Activated CD8-positive, alpha-beta memory T cell treated with anti-CD3 and anti-CD28 coated beads for 1 hour (primary cell): ENCODE data around the gene RIC8B.

Experiments
- DNase-seq, 2 donors: peaks; one replicate each; pipeline ENCODE4 v3.0.0-alpha.2; 2020; ENCODE audit warnings: low read depth in 1 of 2; ENCODE audit errors: extremely low read depth in 1 of 2

Gene RIC8B

DNA sequence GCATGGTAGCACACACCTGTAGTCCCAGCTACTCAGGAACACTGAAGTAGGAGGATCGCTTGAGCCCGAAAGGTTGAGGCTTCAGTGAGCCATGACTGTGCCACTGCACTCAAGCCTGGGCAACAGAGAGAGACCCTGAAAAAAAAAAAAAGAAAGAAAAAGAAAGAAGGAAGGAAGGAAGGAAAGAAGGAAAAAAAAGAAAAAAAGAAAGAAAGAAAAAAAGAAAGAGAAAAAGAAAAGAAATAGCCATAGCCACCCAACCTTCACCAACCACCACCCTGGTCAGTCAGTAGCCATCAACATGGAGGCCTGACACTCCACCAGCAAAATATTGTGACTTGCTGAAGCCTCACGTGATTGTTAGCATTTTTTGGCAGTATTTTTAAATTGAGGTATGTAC, 159.8 kb downstream of the RIC8B start:
- no peak for DNase-seq
